Tibial nerve (tissue), 4 donors: Measurements from ENCODE around the gene CDH24. TPM values are rescaled to one million over a fixed set of nuclear protein-coding genes. Genes with fewer than 3 reads are reported as not detected.

Source experiments
- DNase-seq, 2 donors: peaks; one replicate each; pipeline ENCODE4 v3.0.0-alpha.2; 2019; ENCODE audit warnings: low spot score in 2 of 2
- H3K27ac ChIP-seq, 4 donors: fragments of 200-600 bp; sonication (generic) in 3 of 4; one replicate each; pipeline ENCODE4 v1.5.1; 2017 to 2019; ENCODE audit warnings: mild to moderate bottlenecking in 1 of 4
- H3K27me3 ChIP-seq, 2 donors: fragments of 200-600 bp; sonication (generic) in 1 of 2; one replicate each; pipeline versions ENCODE4 v1.5.1 to v1.6.0; 2017 to 2019
- H3K36me3 ChIP-seq, 3 donors: fragments of 200-600 bp; sonication (generic); one replicate each; pipeline ENCODE4 v1.5.1; 2018 to 2019
- H3K4me1 ChIP-seq, 4 donors: fragments of 200-600 bp; sonication (generic) in 3 of 4; one replicate each; pipeline ENCODE4 v1.5.1; 2017 to 2019
- H3K4me3 ChIP-seq, 4 donors: fragments of 200-600 bp; sonication (generic) in 3 of 4; one replicate each; pipeline ENCODE4 v1.5.1; 2017 to 2019; ENCODE audit warnings: mild to moderate bottlenecking in 1 of 4, moderate library complexity in 1 of 4
- H3K9me3 ChIP-seq, 4 donors: fragments of 200-600 bp; sonication (generic) in 3 of 4; one replicate each; pipeline ENCODE4 v1.5.1; 2017 to 2019
- EP300 ChIP-seq, 2 donors: sonication (generic); formaldehyde crosslinking; IDR thresholded peaks; one replicate each; pipeline ENCODE4 v1.6.1; 2017; ENCODE audit warnings: antibody characterized with exemption in 2 of 2, mild to moderate bottlenecking in 1 of 2
- POLR2A ChIP-seq, 2 donors: fragments of 450-650 bp; IDR thresholded peaks; one replicate each; pipeline ENCODE4 v1.6.1; 2017; ENCODE audit warnings: antibody characterized with exemption in 2 of 2, mild to moderate bottlenecking in 2 of 2, moderate library complexity in 2 of 2
- WGBS, 2 donors: methylation state at CpG; one replicate each; pipeline ENCODE4 v1.1.5; 2018; 5-methylcytosine and 5-hydroxymethylcytosine counted together
- total RNA-seq, 4 donors: library from RNA; depleted of rRNA; stranded (reverse); fragments of >200 nt; gene quantifications; one replicate each; pipeline ENCODE4 v1.1.0, GENCODE V29; 2016
- TF ChIP-seq, protein P1 (sequence below), 5 experiments: fragments of 200-600 bp in 3 of 5; fragments of 450-650 bp in 2 of 5; sonication (generic) in 3 of 5; IDR thresholded peaks; one replicate each; pipeline ENCODE4 v1.5.1; 2016 to 2019; ENCODE audit warnings: antibody characterized with exemption in 5 of 5, mild to moderate bottlenecking in 3 of 5, moderate library complexity in 2 of 5

The CDH24 gene
- total RNA-seq, 4 donors from 2014 or later = 3.9 to 11.1 (median 6.0) TPM

- Histone ChIP-seq H3K27me3 (no peaks in the 10 kb centered on the region), H3K9me3 (no peaks in the 10 kb centered on the region), H3K4me1 (peaks cover 0 to 15% (median 13%) of the 10 kb centered on the region in 4 donors), H3K36me3 (peaks cover 0 to 22% (median 0%) of the 10 kb centered on the region in 3 donors), H3K27ac (no peak overlapping the region), H3K4me3 (no peak overlapping the region)
- WGBS, 2 donors = 88 to 95% methylated on average over 10 of the region's 10 CpGs
- no peak for DNase-seq
- no peak for TF ChIP-seq POLR2A (IDR thresholded peaks at IDR 0.05)
- TF ChIP-seq, protein P1, sequence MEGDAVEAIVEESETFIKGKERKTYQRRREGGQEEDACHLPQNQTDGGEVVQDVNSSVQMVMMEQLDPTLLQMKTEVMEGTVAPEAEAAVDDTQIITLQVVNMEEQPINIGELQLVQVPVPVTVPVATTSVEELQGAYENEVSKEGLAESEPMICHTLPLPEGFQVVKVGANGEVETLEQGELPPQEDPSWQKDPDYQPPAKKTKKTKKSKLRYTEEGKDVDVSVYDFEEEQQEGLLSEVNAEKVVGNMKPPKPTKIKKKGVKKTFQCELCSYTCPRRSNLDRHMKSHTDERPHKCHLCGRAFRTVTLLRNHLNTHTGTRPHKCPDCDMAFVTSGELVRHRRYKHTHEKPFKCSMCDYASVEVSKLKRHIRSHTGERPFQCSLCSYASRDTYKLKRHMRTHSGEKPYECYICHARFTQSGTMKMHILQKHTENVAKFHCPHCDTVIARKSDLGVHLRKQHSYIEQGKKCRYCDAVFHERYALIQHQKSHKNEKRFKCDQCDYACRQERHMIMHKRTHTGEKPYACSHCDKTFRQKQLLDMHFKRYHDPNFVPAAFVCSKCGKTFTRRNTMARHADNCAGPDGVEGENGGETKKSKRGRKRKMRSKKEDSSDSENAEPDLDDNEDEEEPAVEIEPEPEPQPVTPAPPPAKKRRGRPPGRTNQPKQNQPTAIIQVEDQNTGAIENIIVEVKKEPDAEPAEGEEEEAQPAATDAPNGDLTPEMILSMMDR (IDR thresholded peaks at IDR 0.05) = no peak
- no peak for TF ChIP-seq EP300 (IDR thresholded peaks at IDR 0.05)
These were observed 42.0 kb upstream of the CDH24 start for GRCh38 chr14:23099212-23099861.

- Histone ChIP-seq H3K9me3 (no peaks in the 10 kb centered on the region), H3K4me1 (peaks cover 0 to 30% (median 23%) of the 10 kb centered on the region in 4 donors), H3K27ac (no peak overlapping the region), H3K4me3 (no peak overlapping the region), H3K36me3 (peaks cover 0 to 22% (median 0%) of the 10 kb centered on the region in 3 donors), H3K27me3 (no peaks in the 10 kb centered on the region)
- DNase-seq = no peak
- WGBS, 2 donors = 93 to 94% methylated on average over 7 of the region's 7 CpGs
- TF ChIP-seq POLR2A (IDR thresholded peaks at IDR 0.05) = no peak
These were observed 40.5 kb upstream of the CDH24 start for GRCh38 chr14:23097786-23098185.

DNA sequence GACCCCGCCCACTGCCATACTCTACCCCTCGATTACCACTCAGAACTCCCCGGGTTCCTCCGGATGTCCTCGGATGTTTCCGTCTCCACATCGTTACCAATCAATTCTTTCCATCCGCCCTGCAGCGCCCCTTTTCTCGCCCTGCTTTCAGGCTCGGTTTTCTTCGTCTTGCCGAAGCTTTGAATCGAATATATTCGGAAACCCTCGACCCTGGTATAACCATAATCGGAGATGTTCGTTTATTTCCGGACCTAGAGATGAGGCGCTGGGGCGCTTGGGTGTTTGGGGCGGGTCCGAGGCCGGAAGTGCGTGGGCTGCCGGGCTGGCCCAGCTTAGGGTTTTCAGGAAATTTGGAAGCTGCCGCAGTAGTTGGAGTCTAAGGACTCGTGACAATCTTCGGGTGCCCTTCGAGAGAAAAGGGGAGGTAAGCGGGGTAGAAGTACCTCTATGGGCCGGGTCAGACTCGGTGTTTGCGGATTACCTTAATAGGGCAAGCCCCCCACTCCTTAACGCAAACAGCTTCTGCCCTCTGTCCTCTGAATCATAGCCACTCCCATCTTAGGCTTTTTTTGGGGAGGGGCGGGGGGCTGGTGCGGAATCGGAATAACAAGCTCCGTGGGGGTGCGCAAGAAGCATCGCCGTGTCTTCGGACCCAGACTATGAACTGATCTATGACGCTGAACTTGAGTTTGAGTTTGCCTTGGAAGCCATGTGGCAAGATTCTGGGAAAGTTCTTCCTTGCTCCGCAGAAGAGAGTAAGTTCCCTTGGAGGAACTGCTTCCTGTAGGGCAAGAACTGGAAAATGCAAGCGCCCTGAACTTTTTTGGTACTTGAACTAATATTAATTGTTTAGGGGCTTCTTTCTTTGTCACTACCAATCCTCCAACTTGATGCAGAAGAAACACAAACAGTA is 38.1 kb upstream of the CDH24 start, which contains the start of gene C14orf119:
TSS of gene C14orf119 (plus strand) at position 310 of the 913 bp plus-strand sequence. CDS start 2,154 bp downstream, outside the sequence.
- Histone ChIP-seq H3K4me3 (peak within 1 kb of the TSS; percentile 66 to 92 (median 68)), H3K27me3 (no peaks in the 10 kb centered on the region), H3K4me1 (peaks cover 0 to 40% (median 24%) of the 10 kb centered on the region in 4 donors), H3K36me3 (peaks cover 3 to 45% (median 7%) of the 10 kb centered on the region in 3 donors), H3K9me3 (no peaks in the 10 kb centered on the region), H3K27ac (peak within 1 kb of the TSS; percentile 93 to 99 (median 96))
- TF ChIP-seq EP300 (IDR thresholded peaks at IDR 0.05) (peak; percentile 79 to 96), POLR2A (IDR thresholded peaks at IDR 0.05) (peak; percentile 70 to 94)
- TF ChIP-seq, protein P1 (IDR thresholded peaks at IDR 0.05) = peak in 1 of 5 experiments; percentile 14
- DNase-seq = peak; percentile 100
- WGBS, 2 donors = 0 to 1% methylated on average over 46 of the region's 46 CpGs

- WGBS, 2 donors = 0 to 1% methylated on average over 40 to 49 of the region's 55 CpGs
- DNase-seq = peak; percentile 37 to 61
These were observed 37.4 kb upstream of the CDH24 start, which contains the start of gene ACIN1 for GRCh38 chr14:23094666-23095195. Gene ACIN1, minus strand, starts transcription at chr14:23095136. Its CDS starts 24 bp downstream, at chr14:23095112.

More at GRCh38 chr14:23094666-23095195, 37.4 kb upstream of the CDH24 start, which contains the start of gene ACIN1:
- Histone ChIP-seq H3K27ac (peak within 1 kb of the TSS; percentile 93 to 99 (median 96)), H3K9me3 (no peaks in the 10 kb centered on the region), H3K27me3 (no peaks in the 10 kb centered on the region), H3K4me3 (peak within 1 kb of the TSS; percentile 66 to 92 (median 68)), H3K36me3 (peaks cover 3 to 52% (median 14%) of the 10 kb centered on the region in 3 donors), H3K4me1 (peaks cover 0 to 40% (median 24%) of the 10 kb centered on the region in 4 donors)
- peak in 1 of 2 donors; percentile 94 for TF ChIP-seq EP300 (IDR thresholded peaks at IDR 0.05)
- TF ChIP-seq, protein P1 (IDR thresholded peaks at IDR 0.05) = no peak
- peak; percentile 57 to 88 for TF ChIP-seq POLR2A (IDR thresholded peaks at IDR 0.05)
